ENCODE data around the gene C12orf76. TPM values are rescaled to one million over a fixed set of nuclear protein-coding genes. Genes with fewer than 3 reads are reported as not detected.
A peak's percentile ranks its signal among the peaks of the same experiment; 100 is the strongest.

C12orf76 gene
- total and polyA plus RNA-seq, 10 of the 15 experiments (the other 5 are each of a cell fraction or from before 2014, with no cell fraction given), result 3.6 to 20.4 (median 10.7) TPM

GRCh38 chr12:109995686-109996482 lies 52.4 kb downstream of the C12orf76 start, which contains the start of gene GIT2 (continued):
- TF ChIP-seq NKRF (conservative IDR thresholded peaks at IDR 0.05) (peak; percentile 79), SRF (IDR thresholded peaks at IDR 0.05; ENCODE audit: low read depth in 2 of 2, low read length in 2 of 2) (no peak), STAT3 (IDR thresholded peaks at IDR 0.05; ENCODE audit: low read depth, low read length) (no peak), ZBTB11 (CRISPR knock-in tag; IDR thresholded peaks at IDR 0.05) (peak; percentile 75), ZNF687 (IDR thresholded peaks at IDR 0.05) (peak; percentile 65; the same call in 1 of the 2 replicates), NBN (IDR thresholded peaks at IDR 0.05) (no peak), SIX5 (IDR thresholded peaks at IDR 0.05; ENCODE audit: low read depth, low read length, severe bottlenecking) (peak; percentile 70), BCL3 (IDR thresholded peaks at IDR 0.05; ENCODE audit: borderline replicate concordance, insufficient read depth, low read depth, low read length, poor library complexity, severe bottlenecking) (no peak), IKZF2 (IDR thresholded peaks at IDR 0.05) (no peak), IRF3 (IDR thresholded peaks at IDR 0.05) (no peak), CBX3 (IDR thresholded peaks at IDR 0.05; ENCODE audit: borderline replicate concordance, low read depth) (no peak), TBL1XR1 (IDR thresholded peaks at IDR 0.05; ENCODE audit: low read depth, low read length) (no peak; the same call in 1 of the 2 replicates), SUPT20H (IDR thresholded peaks at IDR 0.05; ENCODE audit: borderline replicate concordance, control insufficient read depth, low read depth, low read length) (no peak), SP1 (IDR thresholded peaks at IDR 0.05; ENCODE audit: low read depth, low read length) (peak; percentile 52), SREBF1 (IDR thresholded peaks at IDR 0.05; ENCODE audit: low read length) (peak; percentile 16; the same call in 1 of the 2 replicates), CEBPB (IDR thresholded peaks at IDR 0.05; ENCODE audit: borderline replicate concordance in 1 of 2, low read depth in 2 of 2, low read length in 2 of 2) (no peak), NFYA (IDR thresholded peaks at IDR 0.05; ENCODE audit: borderline replicate concordance, low read depth, low read length) (no peak)

Data from GM12878 (cell line).